Breast epithelium (tissue), 3 donors: ENCODE measurements around the gene PKNOX2.

Source experiments
- POLR2A ChIP-seq: fragments of 450-650 bp; IDR thresholded peaks from one replicate; pipeline ENCODE4 v1.6.1; 2016; ENCODE audit warnings: antibody characterized with exemption, mild to moderate bottlenecking, moderate library complexity
- POLR2AphosphoS5 ChIP-seq, 3 donors: sonication (generic); formaldehyde crosslinking; IDR thresholded peaks; one replicate each; pipeline ENCODE4 v1.6.1; 2017; ENCODE audit warnings: antibody characterized with exemption in 3 of 3
- TF ChIP-seq, protein P1 (sequence below), 3 donors: fragments of 450-650 bp; IDR thresholded peaks; one replicate each; pipeline ENCODE4 v1.5.1; 2016 to 2017; ENCODE audit warnings: antibody characterized with exemption in 3 of 3, mild to moderate bottlenecking in 3 of 3, moderate library complexity in 3 of 3

DNA sequence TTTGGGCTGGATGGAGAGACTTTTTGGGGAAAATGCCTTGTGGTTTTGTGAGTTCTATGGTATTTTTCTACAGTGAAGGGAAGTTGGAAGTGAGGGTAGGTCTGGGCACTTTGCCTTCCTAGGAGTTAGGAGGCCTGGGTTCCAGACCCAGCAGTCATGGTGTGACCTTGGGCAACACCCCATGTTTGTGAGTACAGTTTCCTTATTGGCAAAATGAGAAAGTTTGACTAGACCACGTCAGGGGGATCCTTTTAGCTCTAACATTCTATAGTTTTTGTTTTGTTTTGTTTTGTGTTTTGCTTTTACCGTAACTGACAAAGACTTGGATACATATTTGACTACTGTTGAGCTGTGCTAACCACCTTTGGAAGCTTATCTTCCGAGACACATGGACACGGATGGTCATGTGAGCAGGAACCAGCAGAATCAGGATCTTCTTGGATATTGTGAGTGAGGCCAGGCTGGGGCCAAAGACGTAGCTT is 109.0 kb downstream of the PKNOX2 start:
- TF ChIP-seq, protein P1, sequence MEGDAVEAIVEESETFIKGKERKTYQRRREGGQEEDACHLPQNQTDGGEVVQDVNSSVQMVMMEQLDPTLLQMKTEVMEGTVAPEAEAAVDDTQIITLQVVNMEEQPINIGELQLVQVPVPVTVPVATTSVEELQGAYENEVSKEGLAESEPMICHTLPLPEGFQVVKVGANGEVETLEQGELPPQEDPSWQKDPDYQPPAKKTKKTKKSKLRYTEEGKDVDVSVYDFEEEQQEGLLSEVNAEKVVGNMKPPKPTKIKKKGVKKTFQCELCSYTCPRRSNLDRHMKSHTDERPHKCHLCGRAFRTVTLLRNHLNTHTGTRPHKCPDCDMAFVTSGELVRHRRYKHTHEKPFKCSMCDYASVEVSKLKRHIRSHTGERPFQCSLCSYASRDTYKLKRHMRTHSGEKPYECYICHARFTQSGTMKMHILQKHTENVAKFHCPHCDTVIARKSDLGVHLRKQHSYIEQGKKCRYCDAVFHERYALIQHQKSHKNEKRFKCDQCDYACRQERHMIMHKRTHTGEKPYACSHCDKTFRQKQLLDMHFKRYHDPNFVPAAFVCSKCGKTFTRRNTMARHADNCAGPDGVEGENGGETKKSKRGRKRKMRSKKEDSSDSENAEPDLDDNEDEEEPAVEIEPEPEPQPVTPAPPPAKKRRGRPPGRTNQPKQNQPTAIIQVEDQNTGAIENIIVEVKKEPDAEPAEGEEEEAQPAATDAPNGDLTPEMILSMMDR (IDR thresholded peaks at IDR 0.05) = no peak
- no peak for TF ChIP-seq POLR2A
- TF ChIP-seq POLR2AphosphoS5 (IDR thresholded peaks at IDR 0.05) = no peak
